Transverse colon (tissue), 3 donors: ENCODE measurements around the gene GOLGA8N.

Experiments
- CTCF ChIP-seq, 5 experiments: fragments of 200-600 bp in 3 of 5; fragments of 450-650 bp in 2 of 5; sonication (generic) in 3 of 5; IDR thresholded peaks; 1 replicate in 2 of 5; 2 replicates in 3 of 5; pipeline ENCODE4 v1.5.1; 2016 to 2017; ENCODE audit warnings: antibody characterized with exemption in 5 of 5, inconsistent platforms in 3 of 5, mild to moderate bottlenecking in 2 of 5, moderate library complexity in 1 of 5
- EP300 ChIP-seq: sonication (generic); formaldehyde crosslinking; IDR thresholded peaks from one replicate; pipeline ENCODE4 v1.6.1; 2017; ENCODE audit warnings: antibody characterized with exemption, low read depth
- POLR2A ChIP-seq: fragments of 450-650 bp; IDR thresholded peaks from one replicate; pipeline ENCODE4 v1.6.1; 2016; ENCODE audit warnings: antibody characterized with exemption, mild to moderate bottlenecking, moderate library complexity

DNA sequence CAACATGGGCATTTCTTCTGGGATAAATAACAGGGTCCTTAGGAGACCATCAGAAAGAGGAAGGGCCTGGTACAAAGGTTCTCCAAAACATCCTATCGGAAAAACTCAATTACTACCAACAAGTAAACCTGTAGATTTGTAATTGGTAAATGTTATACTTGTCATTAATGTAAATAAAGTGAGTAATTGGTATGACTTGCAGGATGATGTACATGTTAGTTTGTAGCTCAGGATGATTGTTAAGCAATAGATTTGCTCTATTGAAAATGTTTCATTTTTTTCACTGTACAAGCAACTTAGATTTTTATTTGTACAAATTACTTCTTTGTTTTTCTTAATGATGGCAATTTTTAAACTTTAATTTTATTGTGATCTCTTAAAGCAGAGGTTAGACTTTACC is 44.4 kb downstream of the GOLGA8N start:
- no peak for TF ChIP-seq CTCF (IDR thresholded peaks at IDR 0.05)
- TF ChIP-seq EP300, result no peak
- no peak for TF ChIP-seq POLR2A
